HTR-8/SVneo (cell line): Measurements from ENCODE around the gene VAX1.
"Not testable (repeated sequence)": the region's sequence is repeated elsewhere in the genome, so short reads cannot be mapped to it uniquely, and the experiment has no call there.

Source experiments
- DNase-seq: peaks from one replicate; pipeline ENCODE4 v3.0.0; 2011; ENCODE audit warnings: low spot score, mixed read lengths; ENCODE audit not compliant: insufficient read length
- FAIRE-seq: peaks from 2 replicates; lab custom pipeline; 2011; peaks lifted over from hg19 to GRCh38; lab: Jason Lieb, UNC

Gene VAX1

DNA sequence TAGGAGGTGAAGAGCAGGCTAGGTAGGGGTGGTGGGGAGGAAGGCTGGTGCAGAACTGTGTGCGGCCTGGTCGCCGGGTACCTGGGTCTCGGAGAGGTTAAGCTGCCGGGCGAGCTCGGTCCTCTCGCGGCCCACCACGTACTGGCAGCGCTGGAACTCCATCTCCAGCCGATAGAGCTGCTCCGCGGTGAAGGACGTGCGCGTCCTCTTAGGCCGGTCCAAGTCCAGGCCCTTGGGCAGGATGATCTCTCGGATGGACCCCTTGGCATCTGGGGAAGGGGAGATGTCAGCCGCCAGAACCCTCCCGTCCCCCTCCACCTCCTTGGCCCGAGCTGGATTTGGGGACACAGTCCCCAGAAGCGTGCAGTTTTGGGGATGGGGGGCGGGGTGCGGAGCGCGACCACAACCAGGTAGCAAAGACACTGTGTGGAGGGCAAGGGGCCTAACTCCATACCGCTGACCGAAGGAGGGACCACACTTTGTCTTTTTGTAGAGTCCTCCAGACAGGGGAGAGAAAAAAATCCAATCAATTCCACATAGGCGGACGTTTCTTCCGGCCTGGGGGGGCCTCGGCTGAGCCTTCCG is 1.6 kb downstream of the VAX1 start:
- DNase-seq (no peak), FAIRE-seq (no peak)

- DNase-seq, result no peak
- FAIRE-seq, result no peak
Measured at GRCh38 chr10:117135480-117136140, 2.5 kb downstream of the VAX1 start.

GRCh38 chr10:117135026-117135372 is 3.1 kb downstream of the VAX1 start:
- DNase-seq (no peak), FAIRE-seq (no peak)

DNA sequence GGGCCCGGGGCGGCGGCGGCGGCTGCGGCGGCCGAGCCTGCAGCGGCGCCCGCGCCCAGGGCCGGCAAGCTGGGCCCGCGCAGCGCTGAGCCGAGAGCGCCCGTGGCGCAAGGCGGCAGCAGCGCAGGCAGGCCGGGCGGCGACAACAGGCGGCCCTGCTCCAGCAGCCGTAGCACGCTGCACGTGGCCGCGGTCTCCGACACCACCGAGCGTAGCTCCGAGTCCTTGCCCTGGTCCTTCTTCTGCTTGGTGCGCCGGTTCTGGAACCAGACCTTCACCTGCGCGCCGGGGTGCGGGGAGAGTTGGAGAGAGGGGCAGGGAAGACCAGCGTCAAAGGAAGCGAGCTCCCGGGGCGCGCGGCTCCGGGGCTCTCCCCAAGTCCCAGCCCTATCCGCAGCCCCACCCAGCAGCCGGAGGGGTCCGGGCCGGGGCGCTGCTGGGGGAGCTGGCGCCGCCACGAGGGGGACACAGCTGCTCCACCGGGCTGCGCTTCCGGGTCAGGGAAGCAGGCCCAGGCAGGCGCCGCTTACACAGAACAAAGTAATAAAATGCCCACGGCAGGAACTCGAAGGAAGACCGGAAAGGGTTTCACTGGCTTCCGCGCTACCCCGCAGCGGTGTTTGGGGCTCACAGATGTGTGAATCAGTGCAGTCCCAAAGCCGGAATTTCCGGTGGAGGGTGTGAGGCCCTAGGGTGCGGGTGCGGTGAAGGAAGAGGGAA is 3.6 kb downstream of the VAX1 start:
- DNase-seq, result no peak
- no peak for FAIRE-seq

DNA sequence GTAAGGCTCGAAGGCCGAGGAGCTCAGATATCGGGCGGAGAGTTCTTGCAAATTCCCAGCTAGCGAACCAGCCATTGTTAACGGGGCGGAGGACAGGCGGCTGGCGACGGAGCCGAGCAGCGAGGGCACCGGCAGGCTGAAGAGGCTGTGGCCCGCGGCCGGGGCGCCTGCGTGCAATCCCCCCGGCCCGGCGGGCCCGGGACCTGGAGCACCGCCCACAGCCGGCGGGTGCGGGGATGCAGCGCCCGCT is 4.1 kb downstream of the VAX1 start:
- FAIRE-seq (no peak), DNase-seq (no peak)

DNA sequence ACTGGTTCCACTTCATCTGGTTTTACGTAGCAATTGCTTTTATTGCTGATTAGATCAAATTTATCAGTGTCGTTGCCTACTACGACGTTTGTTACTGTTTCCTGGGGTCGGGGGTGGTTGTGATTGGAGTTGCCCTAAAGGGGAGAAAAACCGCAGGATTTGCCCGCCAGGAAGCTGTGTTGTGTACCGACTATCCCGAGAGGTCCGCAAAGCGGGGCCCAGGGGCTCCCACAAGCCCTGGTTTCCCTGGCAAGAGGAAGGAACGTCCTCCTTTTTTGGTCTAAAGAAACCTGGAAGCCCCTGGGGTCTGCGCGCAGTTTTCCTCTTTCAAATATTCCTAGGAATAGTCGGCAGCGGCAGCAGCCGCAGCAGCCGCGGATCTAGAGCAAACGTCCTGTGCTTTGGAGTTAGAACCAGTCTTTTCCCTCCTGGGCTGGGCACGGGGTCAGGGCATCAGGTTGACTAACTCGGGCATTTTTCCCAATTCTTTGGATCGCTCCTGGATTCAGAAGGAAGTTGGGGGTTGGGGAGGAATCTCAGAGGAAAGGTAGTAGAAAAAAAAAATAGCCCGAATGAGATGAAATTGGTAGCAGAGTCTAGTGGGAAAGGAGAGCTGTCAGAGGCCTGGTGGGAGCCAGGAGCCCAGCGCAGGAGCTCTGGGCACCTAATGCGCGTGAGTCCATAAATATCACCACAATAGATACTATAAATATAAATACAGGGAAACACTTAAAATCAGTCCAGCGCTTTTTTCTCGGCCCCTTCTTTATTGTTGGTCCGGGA is 4.6 kb downstream of the VAX1 start:
- no peak for FAIRE-seq
- no peak for DNase-seq

DNA sequence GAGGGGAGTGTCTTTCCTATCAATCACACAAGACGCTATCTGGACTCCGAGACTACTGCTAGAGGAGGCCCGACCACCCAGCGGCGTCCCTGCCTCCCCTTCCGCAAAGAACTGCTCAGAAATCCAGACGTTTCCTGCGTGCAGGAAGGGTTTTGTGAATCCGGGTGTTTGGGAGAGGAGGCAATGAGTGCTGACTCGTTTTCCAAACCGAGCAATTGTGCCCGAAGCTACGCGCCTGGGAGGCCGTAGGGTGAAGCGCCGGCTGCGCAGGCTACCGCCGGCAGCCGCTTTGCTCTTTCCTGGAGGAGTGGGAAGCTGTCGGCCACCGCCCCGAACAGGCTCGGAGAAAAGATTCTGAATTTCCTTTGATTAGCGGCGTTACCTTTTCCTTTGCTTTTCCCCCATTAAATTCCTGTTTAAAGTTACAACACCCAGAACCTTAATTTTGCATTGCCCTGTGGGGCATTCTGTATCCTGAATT is 5.3 kb downstream of the VAX1 start:
- DNase-seq (no peak), FAIRE-seq (no peak)

DNA sequence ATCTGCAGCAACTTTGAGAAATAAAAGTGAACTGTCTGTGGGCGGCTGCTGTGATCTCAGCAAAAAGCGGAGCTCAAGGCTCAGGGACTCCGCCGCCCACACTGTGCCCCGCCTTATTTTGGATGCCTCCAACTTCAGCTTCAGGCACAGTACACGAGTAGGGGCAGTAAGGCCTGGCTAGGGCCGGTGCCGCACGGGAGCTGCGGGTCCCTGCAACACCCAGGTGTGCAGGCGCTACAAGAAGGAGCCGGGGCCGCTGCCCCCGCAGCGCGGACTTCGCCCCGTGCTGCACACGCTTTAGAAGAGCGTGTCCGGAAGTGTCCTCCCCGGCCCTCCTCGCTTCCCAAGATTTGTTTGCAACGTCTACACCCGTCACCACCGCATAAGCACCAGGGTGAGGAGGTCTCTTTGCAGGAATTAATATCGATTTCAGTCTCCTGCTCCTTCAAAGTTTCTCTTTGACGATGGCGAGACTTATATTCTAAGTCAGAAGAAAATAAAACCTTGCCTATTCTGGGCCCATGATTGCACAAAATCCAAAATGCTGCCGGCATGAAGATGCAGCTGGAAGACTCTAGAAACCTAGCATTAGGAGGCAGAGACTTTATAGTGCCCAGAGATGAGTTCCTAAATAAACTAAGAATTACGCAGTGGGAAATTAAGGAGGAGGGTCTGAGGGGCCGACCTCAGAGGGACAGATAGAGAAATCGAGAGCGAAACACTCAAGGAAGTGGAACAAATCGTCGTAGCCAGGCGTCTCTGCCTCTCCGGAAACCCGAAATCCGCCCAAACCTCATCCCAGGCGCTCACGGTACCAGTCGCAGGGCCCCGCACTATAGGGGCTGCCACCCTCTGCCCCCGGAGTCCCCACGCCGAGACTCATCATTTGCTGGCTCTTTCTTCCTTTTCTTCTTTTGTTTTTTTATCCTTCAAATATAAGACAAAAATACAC is 6.4 kb downstream of the VAX1 start:
- FAIRE-seq (no peak), DNase-seq (no peak)

GRCh38 chr10:117130862-117131375 is 7.2 kb downstream of the VAX1 start:
- DNase-seq (no peak), FAIRE-seq (no peak)

DNA sequence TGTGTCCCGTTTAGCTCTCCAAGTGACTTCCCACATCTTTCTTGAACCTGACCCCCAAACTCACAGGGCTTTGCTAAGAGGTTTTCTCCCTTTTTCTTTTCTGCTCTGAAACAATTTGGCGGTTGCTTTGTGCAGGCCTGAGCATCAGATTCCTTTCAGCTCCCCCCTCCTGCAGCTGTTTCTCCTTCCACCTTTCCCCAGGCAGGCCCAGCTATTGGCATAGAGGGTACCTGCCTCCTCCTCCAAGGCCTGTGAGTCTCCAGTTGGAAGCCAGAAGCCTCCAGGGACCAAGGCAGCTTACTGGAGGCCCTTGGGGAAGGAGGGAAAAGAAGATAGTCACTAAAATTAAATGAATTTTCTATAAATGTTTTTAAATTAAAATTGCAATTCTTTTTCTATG is 7.7 kb downstream of the VAX1 start:
- FAIRE-seq (no peak), DNase-seq (no peak)

DNA sequence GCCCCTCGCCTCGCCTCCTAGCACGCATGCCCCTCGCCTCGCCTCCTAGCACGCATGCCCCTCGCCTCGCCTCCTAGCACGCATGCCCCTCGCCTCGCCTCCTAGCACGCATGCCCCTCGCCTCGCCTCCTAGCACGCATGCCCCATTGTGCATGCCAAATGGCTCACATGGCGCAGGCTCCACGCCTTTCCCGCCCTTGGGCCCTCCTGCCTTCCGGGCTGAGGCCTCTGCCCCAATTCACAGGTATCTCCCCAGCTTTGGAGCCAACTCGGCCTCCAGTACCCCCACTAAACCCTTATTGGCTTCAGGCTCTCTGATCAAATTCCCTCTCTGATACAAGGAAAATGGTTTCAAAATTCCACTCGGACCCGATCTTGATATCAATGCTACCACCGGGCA is 11.4 kb downstream of the VAX1 start:
- DNase-seq, FAIRE-seq: not testable (repeated sequence)

DNA sequence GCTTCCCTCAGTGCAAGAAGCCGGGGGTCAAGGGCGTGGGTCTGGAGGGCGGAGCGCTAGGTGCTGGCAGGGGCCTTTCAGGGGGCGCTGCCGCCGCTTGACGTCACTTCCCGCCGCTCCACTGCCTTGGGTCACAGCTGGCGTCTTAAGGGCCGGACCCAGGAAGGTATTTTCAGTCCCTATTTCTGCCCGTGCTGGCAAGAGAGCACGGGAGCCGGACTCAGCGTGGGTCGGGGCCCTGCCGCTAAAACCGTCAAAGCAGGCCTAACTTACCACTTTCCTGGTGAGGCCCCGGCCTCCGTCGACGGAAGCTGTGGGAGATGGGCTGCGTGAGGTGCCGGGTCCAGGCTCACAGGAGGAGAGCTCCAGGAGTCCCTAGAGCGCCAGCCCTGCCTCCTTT is 12.0 kb downstream of the VAX1 start:
- FAIRE-seq (no peak), DNase-seq (no peak)

GRCh38 chr10:117112220-117112619 is 25.9 kb downstream of the VAX1 start:
- FAIRE-seq, result no peak
- no peak for DNase-seq

DNA sequence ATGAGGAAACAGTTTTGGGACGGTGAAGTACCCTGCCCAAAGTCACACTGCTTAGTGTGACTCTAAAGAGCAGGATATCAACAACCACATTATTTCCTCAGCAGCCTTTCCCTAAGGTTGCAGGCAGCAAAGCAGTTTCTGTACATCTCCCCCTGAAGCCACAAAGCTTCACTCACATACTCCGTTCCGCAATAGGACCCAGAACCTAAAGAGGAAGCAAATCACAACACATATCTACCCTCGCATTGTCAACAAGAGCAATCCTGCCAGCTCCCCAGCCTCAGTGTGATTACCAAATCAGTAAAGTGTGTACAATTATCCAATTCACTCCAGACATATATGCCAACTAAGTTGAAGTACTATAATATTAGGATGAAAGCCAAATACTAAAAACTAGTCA is 30.8 kb downstream of the VAX1 start:
- DNase-seq (no peak), FAIRE-seq (no peak)

GRCh38 chr10:117096599-117097201 is 41.4 kb downstream of the VAX1 start:
- DNase-seq, result no peak
- no peak for FAIRE-seq

DNA sequence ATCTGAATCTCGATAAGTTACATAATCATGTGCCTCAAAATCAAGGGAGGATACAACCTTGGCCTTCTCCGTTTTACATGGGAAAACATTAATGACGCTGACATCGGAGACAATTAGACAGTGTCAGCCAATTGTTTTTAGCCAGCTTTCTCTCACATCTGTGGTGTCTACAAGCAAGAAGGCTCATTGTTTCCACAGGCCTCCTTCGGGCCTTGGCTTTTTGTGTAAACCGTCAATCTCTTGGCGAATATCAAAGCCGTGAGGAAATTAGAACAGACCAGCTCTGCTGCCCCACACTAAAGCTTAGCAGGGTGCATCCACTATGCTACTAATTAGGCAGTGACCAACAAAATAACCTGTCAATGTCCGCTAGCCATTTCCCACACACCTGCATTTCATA is 43.2 kb downstream of the VAX1 start:
- DNase-seq (no peak), FAIRE-seq (no peak)

- FAIRE-seq (no peak), DNase-seq (no peak)
Measured at GRCh38 chr10:117092386-117092785, 45.7 kb downstream of the VAX1 start.

- no peak for FAIRE-seq
Measured at GRCh38 chr10:117090834-117091233, 47.2 kb downstream of the VAX1 start.

GRCh38 chr10:117087521-117087920 is 50.5 kb downstream of the VAX1 start:
- DNase-seq (no peak), FAIRE-seq (no peak)

More at GRCh38 chr10:117090834-117091233, 47.2 kb downstream of the VAX1 start:
- DNase-seq, result no peak
